Measurements from ENCODE around the gene SCD5. TPM values are rescaled to one million over a fixed set of nuclear protein-coding genes. Genes with fewer than 3 reads are reported as not detected.

The SCD5 gene
- total and polyA plus RNA-seq, 2 donors (not counting 1 experiment from before 2014, with no cell fraction given): 0.03 TPM; not detected in 1

DNA sequence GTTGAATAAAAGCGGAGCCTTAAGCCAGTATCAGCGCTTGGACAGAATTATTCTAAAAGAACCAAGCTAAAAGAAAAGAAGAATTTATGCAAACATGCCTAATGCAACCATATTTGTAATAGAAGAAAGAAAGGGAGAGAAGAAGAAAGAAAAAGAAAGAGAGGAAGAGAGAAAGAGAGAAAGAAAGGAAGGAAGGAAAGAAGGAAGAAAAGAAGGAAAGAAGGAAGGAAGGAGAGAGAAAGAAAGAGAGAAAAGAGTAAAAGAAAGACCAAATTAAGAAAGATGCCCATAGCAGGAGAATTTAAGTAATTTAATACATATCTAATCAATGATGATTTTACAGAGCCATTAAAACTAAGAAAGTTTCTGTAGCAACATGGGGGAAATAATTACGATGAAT, 206.0 kb downstream of the SCD5 start:
- no peak overlapping the region for H3K27ac ChIP-seq (ENCODE audit: low read length in 2 of 2)
- Mint-ChIP-seq H3K27me3 (peaks cover 24% of the 10 kb centered on the region), H3K4me1 (no peaks in the 10 kb centered on the region), H3K9me3 (ENCODE audit: insufficient read depth) (no peaks in the 10 kb centered on the region), H3K4me3 (no peak overlapping the region), H3K27ac (no peak overlapping the region)
- no peaks in the 10 kb centered on the region for H3K9me3 ChIP-seq (ENCODE audit: control extremely low read depth in 1 of 3, control insufficient read depth in 2 of 3, insufficient read depth in 1 of 3, low read length in 2 of 3)
- 100% methylated on average over 1 of the region's 3 CpGs for WGBS (ENCODE audit: insufficient coverage)
- ChIA-PET POLR2A (no interaction called here), CTCF (no interaction called here)
- no peaks in the 10 kb centered on the region for H4K20me1 ChIP-seq (ENCODE audit: control insufficient read depth, insufficient read depth, low read length, poor library complexity, severe bottlenecking)
- ATAC-seq (ENCODE audit: low read depth) (no peak), DNase-seq (no peak)
- TF ChIP-seq, protein P1, sequence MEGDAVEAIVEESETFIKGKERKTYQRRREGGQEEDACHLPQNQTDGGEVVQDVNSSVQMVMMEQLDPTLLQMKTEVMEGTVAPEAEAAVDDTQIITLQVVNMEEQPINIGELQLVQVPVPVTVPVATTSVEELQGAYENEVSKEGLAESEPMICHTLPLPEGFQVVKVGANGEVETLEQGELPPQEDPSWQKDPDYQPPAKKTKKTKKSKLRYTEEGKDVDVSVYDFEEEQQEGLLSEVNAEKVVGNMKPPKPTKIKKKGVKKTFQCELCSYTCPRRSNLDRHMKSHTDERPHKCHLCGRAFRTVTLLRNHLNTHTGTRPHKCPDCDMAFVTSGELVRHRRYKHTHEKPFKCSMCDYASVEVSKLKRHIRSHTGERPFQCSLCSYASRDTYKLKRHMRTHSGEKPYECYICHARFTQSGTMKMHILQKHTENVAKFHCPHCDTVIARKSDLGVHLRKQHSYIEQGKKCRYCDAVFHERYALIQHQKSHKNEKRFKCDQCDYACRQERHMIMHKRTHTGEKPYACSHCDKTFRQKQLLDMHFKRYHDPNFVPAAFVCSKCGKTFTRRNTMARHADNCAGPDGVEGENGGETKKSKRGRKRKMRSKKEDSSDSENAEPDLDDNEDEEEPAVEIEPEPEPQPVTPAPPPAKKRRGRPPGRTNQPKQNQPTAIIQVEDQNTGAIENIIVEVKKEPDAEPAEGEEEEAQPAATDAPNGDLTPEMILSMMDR (IDR thresholded peaks at IDR 0.05): peak; percentile 22
- no peak for TF ChIP-seq EZH2 (IDR thresholded peaks at IDR 0.05; ENCODE audit: borderline replicate concordance, insufficient read depth, low read depth, low read length, poor library complexity, severe bottlenecking)
- H3K4me1 ChIP-seq (ENCODE audit: control insufficient read depth in 2 of 2, insufficient read depth in 2 of 2, low read length in 2 of 2): no peaks in the 10 kb centered on the region
- H3K79me2 ChIP-seq (ENCODE audit: control insufficient read depth, insufficient read depth, low read length): no peaks in the 10 kb centered on the region
- no peak overlapping the region for H3K4me3 ChIP-seq (ENCODE audit: control extremely low read depth in 1 of 5, extremely low read depth in 1 of 5, insufficient read depth in 1 of 5, low read depth in 2 of 5, low read length in 4 of 5)
- intact Hi-C loops (cut with micrococcal nuclease): no loop called here
- no peak overlapping the region for H3K4me2 ChIP-seq (replicated peaks; ENCODE audit: low read depth, low read length, poor library complexity, severe bottlenecking)
- no peaks in the 10 kb centered on the region for H3K36me3 ChIP-seq (replicated peaks in 1 of 2; ENCODE audit: control extremely low read depth in 1 of 2, control insufficient read depth in 1 of 2, extremely low read depth in 1 of 2, insufficient read depth in 2 of 2, low read length in 1 of 2)
- no peak overlapping the region for H3K9ac ChIP-seq (ENCODE audit: low read length)
- H3K27me3 ChIP-seq (replicated peaks in 1 of 4; ENCODE audit: control extremely low read depth in 1 of 4, control insufficient read depth in 3 of 4, insufficient read depth in 4 of 4, low read length in 3 of 4): peaks cover 0 to 4% (median under 1%) of the 10 kb centered on the region in 4 experiments
- H2AFZ ChIP-seq (ENCODE audit: insufficient read depth, low read depth, low read length, poor library complexity, severe bottlenecking): no peak overlapping the region

DNA sequence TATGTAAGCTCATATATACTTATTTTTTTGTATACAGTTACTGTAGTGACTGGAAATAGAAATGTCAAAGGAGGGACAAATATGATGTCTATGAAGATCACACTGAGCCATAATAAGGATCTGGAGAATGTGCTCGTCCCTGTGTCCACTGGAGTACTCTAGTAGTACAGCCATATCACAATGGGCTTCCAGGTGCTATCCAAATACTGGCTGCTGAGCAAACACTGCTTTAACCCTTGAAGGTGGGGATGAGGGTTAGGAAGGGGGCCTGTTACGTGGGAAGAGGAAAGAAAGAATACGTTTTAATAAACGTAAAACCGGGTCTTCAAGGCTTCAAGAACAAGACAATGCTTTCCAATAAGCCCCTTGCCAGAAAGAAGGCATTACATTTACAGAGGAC, 207.0 kb downstream of the SCD5 start:
- no peak overlapping the region for H3K27ac ChIP-seq (ENCODE audit: low read length in 2 of 2)
- intact Hi-C loops (cut with micrococcal nuclease): no loop called here
- H3K4me3 ChIP-seq (ENCODE audit: control extremely low read depth in 1 of 5, extremely low read depth in 1 of 5, insufficient read depth in 1 of 5, low read depth in 2 of 5, low read length in 4 of 5): no peak overlapping the region
- ATAC-seq (ENCODE audit: low read depth) (no peak), DNase-seq (no peak)
- H3K4me2 ChIP-seq (replicated peaks; ENCODE audit: low read depth, low read length, poor library complexity, severe bottlenecking): no peak overlapping the region
- Mint-ChIP-seq H3K4me3 (no peak overlapping the region), H3K27ac (no peak overlapping the region), H3K4me1 (no peaks in the 10 kb centered on the region), H3K9me3 (ENCODE audit: insufficient read depth) (no peaks in the 10 kb centered on the region), H3K27me3 (peaks cover 24% of the 10 kb centered on the region)
- no peaks in the 10 kb centered on the region for H3K9me3 ChIP-seq (ENCODE audit: control extremely low read depth in 1 of 3, control insufficient read depth in 2 of 3, insufficient read depth in 1 of 3, low read length in 2 of 3)
- H3K36me3 ChIP-seq (replicated peaks in 1 of 2; ENCODE audit: control extremely low read depth in 1 of 2, control insufficient read depth in 1 of 2, extremely low read depth in 1 of 2, insufficient read depth in 2 of 2, low read length in 1 of 2): no peaks in the 10 kb centered on the region
- POLR2A ChIA-PET: no interaction called here
- no peak for TF ChIP-seq EZH2 (IDR thresholded peaks at IDR 0.05; ENCODE audit: borderline replicate concordance, insufficient read depth, low read depth, low read length, poor library complexity, severe bottlenecking)
- TF ChIP-seq, protein P1 (IDR thresholded peaks at IDR 0.05): no peak
- H3K9ac ChIP-seq (ENCODE audit: low read length): no peak overlapping the region
- CTCF ChIA-PET: interaction anchor here (1.5 kb wide), 1 partner anchor 13 kb away, joined by 4 read pairs; no protein-coding TSS in a partner anchor
- H2AFZ ChIP-seq (ENCODE audit: insufficient read depth, low read depth, low read length, poor library complexity, severe bottlenecking): no peak overlapping the region
- H3K27me3 ChIP-seq (replicated peaks in 1 of 4; ENCODE audit: control extremely low read depth in 1 of 4, control insufficient read depth in 3 of 4, insufficient read depth in 4 of 4, low read length in 3 of 4): peaks cover 0 to 4% (median under 1%) of the 10 kb centered on the region in 4 experiments
- H4K20me1 ChIP-seq (ENCODE audit: control insufficient read depth, insufficient read depth, low read length, poor library complexity, severe bottlenecking): no peaks in the 10 kb centered on the region
- whole genome bisulfite sequencing (ENCODE audit: insufficient coverage): no CpG with 5 or more reads among the region's 5 CpGs
- no peaks in the 10 kb centered on the region for H3K79me2 ChIP-seq (ENCODE audit: control insufficient read depth, insufficient read depth, low read length)
- H3K4me1 ChIP-seq (ENCODE audit: control insufficient read depth in 2 of 2, insufficient read depth in 2 of 2, low read length in 2 of 2): no peaks in the 10 kb centered on the region

All from B cell (primary cell).